GM21515 (cell line): ENCODE data around the gene UMOD.
"Not testable (repeated sequence)": the region's sequence is repeated elsewhere in the genome, so short reads cannot be mapped to it uniquely, and the experiment has no call there.

Experiments
- ATAC-seq: cut with Tn5 transposase; IDR thresholded peaks from one replicate; pipeline ENCODE4 v1.9.1; 2021; ENCODE audit not compliant: unreplicated experiment

Gene UMOD

DNA sequence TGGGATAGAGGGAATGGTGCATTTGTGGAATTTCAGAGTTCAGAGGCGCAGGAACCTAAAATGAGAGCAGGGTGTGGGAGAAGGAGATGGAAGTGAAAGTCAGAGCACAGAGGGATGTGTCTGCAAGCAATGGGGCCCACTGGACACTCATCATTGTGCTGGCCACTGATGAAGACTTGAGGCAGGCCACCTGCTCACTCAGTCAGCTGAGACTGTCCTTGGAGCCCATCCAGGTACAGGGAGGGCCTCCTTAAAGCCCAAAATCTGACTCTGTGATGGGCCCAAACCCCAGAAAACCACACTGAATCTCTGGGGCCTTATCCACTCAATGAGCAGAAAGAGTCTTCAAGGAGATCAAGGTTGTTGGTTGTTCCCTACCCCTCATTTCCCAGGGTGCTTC, 30.8 kb downstream of the UMOD start:
- no peak for ATAC-seq

DNA sequence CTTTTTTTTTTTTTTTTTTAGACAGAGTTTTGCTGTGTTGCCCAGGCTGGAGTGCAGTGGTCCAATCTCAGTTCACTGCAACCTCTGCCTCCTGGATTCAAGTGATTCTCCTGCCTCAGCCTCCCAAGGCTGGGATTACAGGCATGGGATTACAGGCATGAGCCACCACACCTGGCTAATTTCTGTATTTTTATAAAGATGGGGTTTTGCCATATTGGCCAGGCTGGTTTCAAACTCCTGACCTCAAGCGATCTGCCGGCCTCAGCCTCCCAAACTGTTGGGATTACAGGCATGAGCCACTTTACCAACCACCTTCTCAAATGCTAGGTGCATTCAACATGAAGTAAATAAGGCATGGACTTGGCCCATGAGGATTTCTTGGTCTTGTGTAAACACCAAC, 31.5 kb downstream of the UMOD start:
- ATAC-seq = not testable (repeated sequence)

DNA sequence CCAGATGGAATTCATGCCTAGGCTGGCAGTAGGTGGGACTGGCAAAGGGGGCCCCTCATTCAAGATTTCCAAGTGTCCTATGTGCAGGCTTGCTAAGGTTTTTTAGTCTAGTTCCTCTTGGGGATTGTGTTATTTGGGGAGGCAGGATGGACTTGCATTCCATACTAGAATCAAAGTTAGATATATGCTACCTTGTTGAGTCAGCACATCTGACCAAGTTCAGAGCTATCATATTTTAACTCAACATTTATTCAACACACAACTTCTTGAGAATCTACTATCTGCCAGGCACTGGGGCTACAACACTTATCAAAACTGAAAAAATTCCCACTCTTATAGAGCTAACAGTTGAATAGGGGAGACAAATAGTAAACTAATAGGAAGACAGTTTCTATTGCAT, 31.9 kb downstream of the UMOD start:
- no peak for ATAC-seq

DNA sequence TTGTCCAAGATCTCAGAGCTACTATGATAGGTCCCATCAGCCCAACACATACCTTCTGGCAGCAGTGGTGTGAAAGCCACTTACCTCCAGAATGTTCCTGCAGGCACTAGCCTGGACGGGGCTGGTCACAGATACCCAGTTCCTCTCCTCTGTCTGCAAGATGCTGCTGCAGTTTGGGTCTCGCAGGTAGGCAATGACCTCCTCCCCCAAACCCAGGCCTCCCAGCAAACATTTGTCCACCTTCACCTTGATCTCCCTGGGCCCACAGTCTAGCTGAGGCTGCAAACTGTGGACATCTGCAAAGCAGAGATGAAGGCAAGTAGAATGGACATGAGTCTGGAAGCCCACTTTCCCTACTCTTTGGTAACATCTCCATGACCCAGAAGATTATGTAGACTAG, 32.3 kb downstream of the UMOD start:
- ATAC-seq = no peak

DNA sequence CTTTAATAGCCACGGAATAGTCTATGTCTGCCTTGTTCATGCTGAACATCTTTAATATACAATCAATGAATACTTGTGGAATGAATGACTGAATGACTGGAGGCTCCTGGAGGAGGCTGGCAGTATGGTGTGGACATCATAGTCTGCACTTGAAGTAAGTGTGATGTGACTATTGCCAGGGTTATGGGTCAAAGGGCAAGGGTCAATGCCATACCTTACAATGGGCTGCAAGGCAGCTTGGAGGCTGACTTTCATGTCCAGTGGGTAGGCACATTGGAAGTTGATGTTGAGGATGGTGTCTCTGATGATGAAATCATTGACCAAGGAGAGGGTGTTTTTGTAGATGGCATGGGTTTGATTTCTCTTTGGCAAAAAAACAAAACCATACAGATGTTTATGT, 33.1 kb downstream of the UMOD start:
- ATAC-seq = no peak

DNA sequence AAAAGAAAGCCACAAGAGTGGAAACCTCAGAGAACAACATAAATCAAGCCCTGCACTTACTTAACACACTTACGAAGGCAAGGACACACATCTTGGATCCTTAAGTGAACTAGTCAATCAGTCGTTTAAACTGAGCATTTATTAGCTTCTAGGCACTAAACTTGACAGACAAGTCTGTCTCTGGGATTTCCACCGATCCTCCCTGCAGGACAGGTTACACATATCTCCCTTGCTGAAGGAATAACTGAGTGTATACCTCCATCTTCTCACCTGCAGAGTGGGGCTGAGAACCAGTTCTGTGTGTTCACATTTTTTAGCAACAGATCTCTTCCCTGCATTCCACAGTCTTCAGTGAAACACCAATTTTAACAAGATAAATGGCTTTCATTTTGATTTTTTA, 34.1 kb downstream of the UMOD start:
- ATAC-seq = no peak

DNA sequence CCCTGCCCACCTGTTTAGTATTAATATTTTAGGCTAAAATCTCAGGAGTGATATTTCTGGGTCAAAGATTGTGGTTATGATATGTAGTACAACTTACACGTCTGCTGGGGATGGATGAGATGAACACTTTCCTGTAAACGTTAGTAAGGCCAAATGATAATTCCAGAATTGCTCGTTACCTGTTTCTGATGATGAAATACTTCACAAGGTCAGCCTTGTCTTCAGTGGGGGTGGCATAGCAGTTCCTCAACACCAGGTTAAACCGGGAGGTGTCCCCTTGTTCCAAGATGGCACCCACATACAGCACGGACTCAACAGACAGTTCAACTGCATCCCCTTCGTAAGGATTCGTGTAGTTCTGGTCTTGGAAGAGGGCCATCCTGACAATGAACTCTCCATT, 34.5 kb downstream of the UMOD start:
- ATAC-seq = no peak

DNA sequence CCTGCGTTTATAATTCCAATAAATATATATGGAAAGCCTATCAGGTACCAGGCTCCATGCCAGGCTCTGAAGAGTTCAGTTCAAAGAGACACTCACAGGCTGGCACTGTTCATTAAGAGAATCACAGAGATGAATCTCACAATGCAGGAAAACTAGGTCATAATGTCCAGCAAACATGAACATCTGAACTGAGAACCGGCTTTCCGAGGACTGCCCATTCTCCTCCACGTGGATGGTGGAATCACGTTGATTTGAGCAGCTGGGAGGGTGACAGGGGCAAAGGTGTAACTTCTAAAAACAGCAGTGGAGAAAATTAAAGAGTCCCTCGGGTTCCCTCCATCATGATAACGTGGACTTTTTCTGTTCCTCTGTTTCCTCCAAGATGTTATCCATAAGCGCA, 35.4 kb downstream of the UMOD start:
- no peak for ATAC-seq

DNA sequence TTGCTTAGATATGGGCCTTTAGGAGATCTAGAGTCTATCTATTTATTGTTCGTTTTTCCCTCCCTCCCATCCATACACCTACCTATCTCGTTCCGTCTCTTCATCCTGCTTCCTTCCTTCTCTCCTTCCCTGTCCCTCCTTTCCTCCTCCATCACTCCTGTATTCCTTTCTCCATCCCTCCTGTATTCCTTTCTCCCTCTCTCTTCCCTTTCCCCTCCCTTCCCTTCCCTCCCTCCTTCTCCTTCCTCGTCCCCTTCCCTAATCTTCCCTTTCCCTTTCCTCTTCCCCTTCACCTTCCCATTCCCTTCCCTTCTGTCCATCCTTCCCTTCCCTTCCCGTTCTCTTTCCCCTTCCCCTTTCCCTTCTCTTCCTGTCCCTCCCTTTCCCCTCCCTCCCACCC, 35.8 kb downstream of the UMOD start:
- ATAC-seq = no peak

DNA sequence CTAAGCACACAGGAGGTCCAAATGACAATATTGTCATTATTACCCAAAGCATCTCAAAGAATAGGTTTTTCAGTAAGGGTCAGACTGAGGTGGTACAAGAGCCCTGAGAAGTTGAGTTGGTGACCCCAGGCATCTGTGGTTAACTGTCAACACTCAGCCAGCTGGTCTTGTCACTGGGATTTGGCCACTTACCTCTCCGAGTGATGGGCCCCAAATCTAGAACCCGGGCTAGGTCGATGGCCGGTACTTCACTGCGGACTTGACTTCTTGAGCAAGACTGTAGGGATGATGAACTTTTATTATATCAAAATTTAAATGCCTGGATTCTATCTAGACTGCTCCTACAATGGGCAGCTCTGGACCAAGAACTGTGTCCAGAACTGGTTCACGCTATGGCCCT, 36.8 kb downstream of the UMOD start:
- ATAC-seq = no peak

DNA sequence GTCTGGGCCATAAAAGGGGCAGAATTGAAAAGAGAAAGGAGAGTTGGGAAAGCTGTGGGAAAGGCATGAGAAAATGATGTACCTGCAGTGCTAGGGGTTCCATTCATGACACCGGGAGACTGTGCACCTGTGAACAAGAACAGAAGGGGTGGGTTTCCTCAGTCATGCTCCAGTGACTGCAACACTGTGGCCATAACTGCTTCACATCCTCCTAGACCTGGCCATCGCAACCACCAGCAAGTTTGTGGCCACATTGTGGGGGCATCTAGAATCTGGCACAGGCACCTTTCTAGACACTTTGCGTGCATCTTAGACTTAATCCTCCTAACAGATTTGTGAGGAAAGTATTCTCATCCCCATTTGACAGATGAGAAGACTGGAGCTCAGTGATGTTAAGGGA, 37.9 kb downstream of the UMOD start:
- ATAC-seq = no peak

DNA sequence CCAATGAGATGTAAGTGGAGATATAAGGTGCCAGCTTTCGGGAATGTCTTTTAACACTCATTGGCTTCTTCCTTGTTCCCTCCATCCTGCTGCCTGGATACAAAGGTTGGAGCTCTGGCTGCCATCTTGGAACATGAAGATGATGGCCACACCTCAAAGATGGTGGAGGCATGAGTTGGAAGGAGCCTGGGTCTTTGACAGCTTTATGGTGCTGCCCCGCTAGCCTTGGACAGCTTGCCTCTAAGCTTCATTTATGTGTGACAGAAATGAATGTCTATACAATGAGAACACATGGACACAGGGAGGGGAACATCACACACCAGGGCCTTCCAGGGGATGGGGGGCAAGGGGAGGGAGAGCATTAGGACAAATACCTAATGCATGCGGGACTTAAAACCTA, 38.8 kb downstream of the UMOD start:
- no peak for ATAC-seq

DNA sequence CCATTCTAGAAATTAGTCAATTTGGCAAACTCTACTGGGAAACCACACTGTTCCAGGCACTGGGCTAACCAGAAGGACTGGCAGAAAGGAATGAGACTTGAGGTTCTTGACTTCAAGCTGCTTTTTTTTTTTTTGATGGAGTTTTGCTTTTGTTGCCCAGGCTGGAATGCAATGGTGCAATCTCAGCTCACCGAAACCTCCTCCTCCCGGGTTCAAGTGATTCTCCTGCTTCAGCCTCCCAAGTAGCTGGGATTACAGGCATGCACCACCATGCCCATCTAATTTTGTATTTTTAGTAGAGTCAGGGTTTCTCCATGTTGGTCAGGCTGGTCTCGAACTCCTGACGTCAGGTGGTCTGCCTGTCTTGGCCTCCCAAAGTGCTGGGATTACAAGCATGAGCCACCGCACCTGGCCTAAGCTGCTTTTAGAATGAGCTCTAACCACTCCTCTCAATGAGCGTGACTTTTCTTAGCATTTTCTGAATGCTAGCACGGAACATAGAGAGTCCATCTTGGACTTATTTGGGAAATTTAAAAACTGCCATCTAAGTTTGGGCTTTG, 39.9 kb downstream of the UMOD start:
- not testable (repeated sequence) for ATAC-seq

DNA sequence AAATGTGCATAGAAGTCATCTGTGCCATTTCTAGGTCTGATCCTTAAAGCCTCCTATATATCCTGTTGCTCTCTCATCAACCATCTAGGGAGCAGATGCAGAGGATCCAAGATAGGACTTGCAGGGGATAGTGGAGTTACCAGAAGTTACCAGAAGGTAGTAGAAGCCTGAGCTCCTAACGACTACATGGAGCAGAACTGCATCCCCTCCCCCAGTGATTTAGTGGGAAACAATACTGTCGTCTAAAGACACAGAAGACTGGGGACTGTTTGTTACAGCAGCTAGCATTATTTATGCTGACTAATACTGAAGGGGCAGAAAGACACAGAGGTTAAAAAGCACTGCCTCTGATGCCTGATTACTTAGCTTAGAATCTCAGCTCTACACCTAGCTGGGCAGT, 41.0 kb downstream of the UMOD start:
- no peak for ATAC-seq

DNA sequence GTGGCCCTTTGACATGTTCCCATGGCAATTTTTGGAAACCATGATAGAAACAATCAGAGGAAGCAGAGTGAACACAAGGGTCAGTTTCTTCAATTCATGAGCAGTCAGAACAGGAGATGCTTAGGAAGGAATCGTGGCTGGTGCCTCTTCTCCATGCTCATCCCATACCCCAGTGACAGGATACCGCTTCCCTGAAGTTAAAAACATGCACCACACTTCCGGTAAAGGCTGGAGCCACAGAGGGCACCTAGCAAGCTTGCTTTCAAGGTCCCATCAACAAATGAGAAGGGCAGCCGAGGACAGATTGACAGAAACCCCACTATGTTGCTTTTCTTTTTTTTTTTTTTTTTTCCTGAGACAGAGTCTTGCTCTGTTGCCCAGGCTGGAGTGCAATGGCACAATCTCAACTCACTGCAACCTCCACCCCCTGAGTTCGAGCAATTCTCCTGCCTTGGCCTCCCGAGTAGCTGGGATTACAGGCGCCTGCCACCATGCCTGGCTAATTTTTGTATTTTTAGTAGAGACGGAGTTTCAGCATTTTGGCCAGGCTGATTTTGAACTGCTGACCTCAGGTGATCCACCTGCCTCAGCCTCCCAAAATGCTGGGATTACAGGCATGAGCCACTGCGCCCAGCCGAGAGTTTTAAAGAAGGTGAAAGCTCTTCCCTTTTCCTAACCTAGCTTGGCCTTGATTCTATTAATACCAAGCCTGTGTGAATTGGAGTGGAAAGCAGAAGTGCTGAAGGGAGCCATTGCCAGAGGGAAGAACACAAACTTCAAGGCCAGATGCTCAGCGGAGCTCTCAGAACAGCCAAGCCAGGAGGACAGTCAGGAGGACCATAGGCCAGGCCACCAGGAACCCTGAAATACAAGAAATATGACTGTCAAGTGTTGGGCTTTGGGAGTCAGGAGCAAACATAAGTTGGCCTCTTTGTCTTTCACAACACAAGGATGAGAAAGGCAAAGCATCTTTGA, 41.8 kb downstream of the UMOD start:
- no peak for ATAC-seq

DNA sequence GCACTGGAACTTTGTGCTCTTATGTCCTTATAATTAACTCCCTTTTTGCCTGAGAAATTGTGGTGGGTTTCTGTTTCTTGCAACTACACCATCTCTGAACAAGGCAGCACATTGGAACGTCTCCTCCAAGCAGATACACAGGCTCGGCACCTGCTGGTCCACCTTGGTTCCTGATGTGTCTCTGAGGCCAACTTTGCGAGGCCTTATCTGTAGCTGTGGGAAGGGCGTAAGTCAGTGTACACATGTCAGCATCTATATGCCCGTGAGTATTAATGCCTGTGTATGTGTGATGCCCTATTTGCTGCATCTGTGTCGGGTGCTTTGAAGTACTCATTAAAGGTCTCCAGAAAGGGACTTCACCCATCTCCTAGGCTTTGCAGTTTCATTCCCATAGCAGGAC, 42.7 kb downstream of the UMOD start:
- no peak for ATAC-seq

DNA sequence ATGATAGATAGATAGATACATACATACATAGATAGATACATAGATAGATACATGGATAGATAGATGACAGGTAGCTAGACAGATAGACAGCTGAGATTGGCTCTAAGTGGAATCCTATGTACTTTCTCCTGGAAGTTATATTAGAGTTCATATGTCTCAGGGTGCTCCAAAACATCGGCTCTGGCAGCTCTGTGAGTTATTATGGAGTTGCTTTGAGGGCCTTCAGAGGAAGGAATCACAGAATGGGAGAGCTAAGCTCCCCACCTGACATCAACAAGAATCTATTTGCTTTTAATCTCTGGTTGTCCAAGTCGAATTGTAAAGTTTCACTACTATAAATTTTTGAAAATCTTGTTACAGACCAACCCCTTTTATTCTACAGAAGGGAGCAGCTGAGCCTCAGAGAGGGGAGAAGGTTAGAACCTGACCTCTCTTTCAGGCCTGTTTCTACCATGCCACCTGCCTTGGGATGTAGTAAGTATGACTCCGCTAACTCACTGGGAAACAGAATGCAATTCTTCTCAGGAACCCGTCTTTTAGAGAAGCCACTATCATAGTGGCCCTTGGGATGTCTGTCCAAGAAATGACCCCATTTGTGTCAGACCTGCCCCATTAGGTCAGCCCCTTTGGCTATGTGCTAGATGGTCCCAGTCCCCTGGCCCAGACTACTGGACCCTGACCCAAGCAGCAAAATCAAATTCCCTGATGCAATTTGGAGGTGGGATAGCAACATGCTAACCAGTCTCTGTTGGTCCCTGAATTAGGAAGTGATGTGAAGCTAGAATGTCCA, 43.5 kb downstream of the UMOD start:
- no peak for ATAC-seq

DNA sequence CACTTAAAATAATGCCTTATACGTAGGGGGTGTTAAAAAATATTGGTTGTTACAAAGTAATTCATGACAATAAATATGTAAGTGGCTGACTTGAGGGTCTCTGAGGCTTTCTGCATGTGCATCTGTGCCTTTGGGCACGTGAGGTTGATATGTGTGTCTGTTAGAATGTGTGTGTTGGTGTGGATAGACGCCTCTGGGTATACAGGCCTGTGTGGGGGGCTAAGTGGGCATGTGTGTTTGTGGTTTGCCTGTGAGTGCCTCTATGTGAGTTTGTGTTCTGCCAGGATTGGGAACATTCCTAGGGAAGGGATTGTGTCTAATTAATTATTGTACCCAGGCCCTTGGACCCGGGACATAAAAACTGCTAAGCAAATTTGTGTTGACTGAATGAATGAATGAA, 44.2 kb downstream of the UMOD start:
- ATAC-seq = no peak

DNA sequence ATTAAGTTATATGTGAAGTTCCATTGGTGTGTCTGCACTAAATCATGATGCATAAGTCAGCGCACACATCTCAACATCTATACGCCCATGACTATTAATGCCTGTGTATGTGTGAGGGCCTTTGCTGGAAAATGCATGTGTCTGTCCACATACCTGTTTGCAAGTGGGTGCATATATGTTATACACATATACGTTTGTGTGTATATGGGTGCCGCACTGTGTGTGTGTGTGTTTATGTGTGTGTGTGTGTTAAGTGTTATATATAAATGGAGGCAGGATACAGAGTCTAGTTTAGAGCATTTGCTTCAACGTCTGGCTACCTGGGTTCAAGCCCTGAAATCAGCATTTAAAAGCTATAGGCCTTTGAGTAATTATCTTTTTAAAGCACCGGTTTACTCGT, 44.7 kb downstream of the UMOD start:
- no peak for ATAC-seq

DNA sequence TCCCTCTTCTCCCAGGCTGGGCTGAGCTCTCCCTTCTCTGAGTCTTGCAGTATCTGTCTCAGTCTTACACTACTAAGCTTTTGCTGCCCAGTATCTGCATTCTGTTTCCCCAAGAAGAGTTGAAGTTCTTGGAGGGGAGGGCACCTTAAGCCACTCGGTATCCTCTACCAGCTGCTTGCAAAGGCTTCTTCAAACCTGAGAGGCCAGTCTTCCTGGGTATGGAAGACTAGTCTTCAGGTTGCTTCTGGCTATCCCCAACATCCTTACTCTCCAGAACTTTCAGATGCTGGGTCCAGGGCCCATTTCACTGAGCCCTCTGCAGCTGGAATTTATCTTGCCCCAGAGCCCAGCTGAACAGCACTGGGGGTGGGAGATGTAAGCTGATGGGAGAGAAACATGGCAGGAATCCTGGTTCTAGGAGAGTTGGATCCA, 45.3 kb downstream of the UMOD start:
- ATAC-seq = no peak

DNA sequence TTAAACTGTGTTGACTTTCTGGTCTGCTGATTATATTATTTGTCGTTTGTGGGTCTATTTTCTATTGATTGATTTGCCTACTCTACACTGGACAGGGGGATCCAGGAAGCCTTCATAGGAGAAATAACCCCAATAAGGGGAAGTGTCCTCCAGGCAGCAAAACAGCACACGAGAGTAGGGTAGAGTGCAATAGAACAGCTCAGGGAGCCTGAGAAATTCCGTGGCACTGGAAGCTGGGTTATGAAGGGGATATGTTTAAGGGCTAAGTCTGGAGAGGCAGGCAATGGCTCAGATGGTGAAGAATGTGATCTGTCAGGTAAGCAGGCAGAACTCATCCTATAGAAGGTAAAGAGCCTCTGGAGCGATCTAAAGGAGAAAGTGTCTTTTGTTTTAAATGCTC, 46.1 kb downstream of the UMOD start:
- no peak for ATAC-seq

DNA sequence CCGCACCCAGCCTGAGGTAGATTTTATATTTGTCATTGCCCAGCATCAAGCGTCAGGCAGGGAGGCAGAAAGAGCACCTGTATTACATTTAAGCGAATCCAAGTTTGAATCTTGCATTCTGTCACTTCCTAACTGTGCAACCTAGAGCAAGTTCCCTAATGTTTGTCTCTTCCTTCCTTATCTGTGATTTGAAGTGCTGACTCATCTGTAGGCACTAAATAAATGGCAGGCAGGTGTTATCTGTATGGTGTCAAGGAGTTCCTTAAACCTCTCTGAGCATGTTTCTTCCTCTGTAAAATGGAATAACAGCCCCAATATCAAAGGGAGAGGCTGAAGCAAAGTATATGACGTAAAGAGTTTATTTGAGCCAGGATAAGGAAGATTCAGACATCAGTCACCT, 49.5 kb downstream of the UMOD start:
- ATAC-seq = no peak
